ENCODE results near the gene NOS1AP.

DNA sequence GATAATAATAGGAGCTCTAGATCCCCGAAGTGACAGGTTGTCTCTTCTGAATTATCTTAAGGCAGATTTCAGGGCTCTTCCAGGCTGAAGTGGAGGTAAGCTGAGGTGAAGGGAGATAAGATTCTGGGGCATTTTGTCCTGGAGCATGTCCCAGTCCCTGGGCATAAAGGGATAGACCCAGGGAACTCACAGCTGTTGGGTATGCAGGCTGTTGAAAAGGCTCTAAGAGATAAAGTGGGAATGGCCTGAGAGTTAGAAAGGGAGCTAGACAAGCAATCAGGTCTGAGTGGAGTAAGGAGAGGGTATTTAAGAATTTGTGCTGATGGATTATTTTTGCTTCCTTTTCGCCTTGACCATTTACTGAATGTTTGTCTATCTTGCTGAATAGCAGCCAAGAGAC is 123.7 kb downstream of the NOS1AP start:
- TF ChIP-seq CTBP1 (IDR thresholded peaks at IDR 0.05; ENCODE audit: borderline replicate concordance) (no peak), ELF4 (IDR thresholded peaks at IDR 0.05) (no peak), FOXM1 (IDR thresholded peaks at IDR 0.05; ENCODE audit: borderline replicate concordance) (no peak), FOXK2 (IDR thresholded peaks at IDR 0.05) (no peak), SP1 (IDR thresholded peaks at IDR 0.05) (no peak), HDGF (IDR thresholded peaks at IDR 0.05; ENCODE audit: borderline replicate concordance) (no peak), LEF1 (IDR thresholded peaks at IDR 0.05; ENCODE audit: borderline replicate concordance) (no peak), ZNF384 (IDR thresholded peaks at IDR 0.05) (no peak), BHLHE40 (IDR thresholded peaks at IDR 0.05; ENCODE audit: borderline replicate concordance) (no peak)
- TF ChIP-seq, protein P1, sequence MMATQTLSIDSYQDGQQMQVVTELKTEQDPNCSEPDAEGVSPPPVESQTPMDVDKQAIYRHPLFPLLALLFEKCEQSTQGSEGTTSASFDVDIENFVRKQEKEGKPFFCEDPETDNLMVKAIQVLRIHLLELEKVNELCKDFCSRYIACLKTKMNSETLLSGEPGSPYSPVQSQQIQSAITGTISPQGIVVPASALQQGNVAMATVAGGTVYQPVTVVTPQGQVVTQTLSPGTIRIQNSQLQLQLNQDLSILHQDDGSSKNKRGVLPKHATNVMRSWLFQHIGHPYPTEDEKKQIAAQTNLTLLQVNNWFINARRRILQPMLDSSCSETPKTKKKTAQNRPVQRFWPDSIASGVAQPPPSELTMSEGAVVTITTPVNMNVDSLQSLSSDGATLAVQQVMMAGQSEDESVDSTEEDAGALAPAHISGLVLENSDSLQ (IDR thresholded peaks at IDR 0.05), result no peak
